Keratinocyte (primary cell): Measurements from ENCODE around the gene PARVA.

ENCODE experiments used
- CTCF ChIP-seq, 3 experiments: IDR thresholded peaks in 1 of 3; conservative IDR thresholded peaks in 1 of 3; optimal IDR thresholded peaks in 1 of 3; 2 replicates in 2 of 3; 3 replicates in 1 of 3; pipeline versions ENCODE3 to v1.5.1; 2011; ENCODE audit warnings: low read length in 3 of 3, mild to moderate bottlenecking in 3 of 3, moderate library complexity in 2 of 3, control low read depth in 1 of 3, inconsistent platforms in 1 of 3; ENCODE audit not compliant: insufficient read depth in 2 of 3; ENCODE audit errors: extremely low read depth in 1 of 3
- EZH2 ChIP-seq: IDR thresholded peaks from one replicate; pipeline ENCODE4 v1.6.1; 2012; ENCODE audit warnings: inconsistent platforms, mild to moderate bottlenecking, low read length, moderate library complexity

GRCh38 chr11:12538889-12539421 lies 161.6 kb downstream of the PARVA start:
- TF ChIP-seq CTCF (optimal IDR thresholded peaks at IDR 0.05 in 1 of 3, IDR thresholded peaks at IDR 0.05 in 1 of 3, conservative IDR thresholded peaks at IDR 0.05 in 1 of 3; ENCODE audit: extremely low read depth in 1 of 3, insufficient read depth in 2 of 3, low read length in 3 of 3) (no peak), EZH2 (no peak)
